Dendritic cell treated with granulocyte-macrophage colony-stimulating factor and Interleukin-4, amounts not matched to agents 40 ng/mL and 50 ng/mL, for 4 days (primary cell): ENCODE measurements around the gene APOM.

Experiments used
- H3K27ac Mint-ChIP-seq: one replicate; pipeline ENCODE4 v1.8.0; 2022; ENCODE audit warnings: mild to moderate bottlenecking, mixed read lengths
- H3K27me3 Mint-ChIP-seq: one replicate; pipeline ENCODE4 v1.8.0; 2022; ENCODE audit warnings: mild to moderate bottlenecking, mixed read lengths
- H3K36me3 Mint-ChIP-seq: one replicate; pipeline ENCODE4 v1.8.0; 2022; ENCODE audit warnings: low read depth, mixed read lengths
- H3K4me1 Mint-ChIP-seq: one replicate; pipeline ENCODE4 v1.8.0; 2022; ENCODE audit warnings: low read depth, mixed read lengths
- H3K4me3 Mint-ChIP-seq: one replicate; pipeline ENCODE4 v1.8.0; 2022; ENCODE audit warnings: mild to moderate bottlenecking, moderate library complexity, mixed read lengths
- H3K9me3 Mint-ChIP-seq: one replicate; pipeline ENCODE4 v1.8.0; 2022; ENCODE audit warnings: mixed read lengths
- intact Hi-C: fragments of 100-400 bp; cut with micrococcal nuclease; formaldehyde crosslinking; loops from one replicate; pipeline ENCODE4 v1.15.0; 2022

The APOM gene

GRCh38 chr6:31658158-31658688, 2.5 kb downstream of the APOM start:
- Mint-ChIP-seq H3K4me3 (peak overlapping the region; percentile 28), H3K27ac (peak overlapping the region; percentile 10), H3K36me3 (peaks cover 75% of the 10 kb centered on the region), H3K27me3 (no peaks in the 10 kb centered on the region), H3K9me3 (no peaks in the 10 kb centered on the region), H3K4me1 (peaks cover 70% of the 10 kb centered on the region)
- intact Hi-C loops: no loop called here

- Mint-ChIP-seq H3K27ac (peak overlapping the region; percentile 95), H3K4me1 (peaks cover 79% of the 10 kb centered on the region), H3K36me3 (peaks cover 84% of the 10 kb centered on the region), H3K9me3 (no peaks in the 10 kb centered on the region), H3K27me3 (no peaks in the 10 kb centered on the region), H3K4me3 (peak overlapping the region; percentile 83)
- intact Hi-C loops: no loop called here
Observed at GRCh38 chr6:31658983-31659648, 3.4 kb downstream of the APOM start.

- Mint-ChIP-seq H3K4me3 (peak overlapping the region; percentile 83), H3K9me3 (no peaks in the 10 kb centered on the region), H3K27me3 (no peaks in the 10 kb centered on the region), H3K36me3 (peaks cover 91% of the 10 kb centered on the region), H3K4me1 (peaks cover 86% of the 10 kb centered on the region), H3K27ac (peak overlapping the region; percentile 95)
- intact Hi-C loops: loop anchor here (1.0 kb wide), 1 partner anchor 8 kb away; the partner anchor contains the start of gene BAG6
Observed at GRCh38 chr6:31659649-31660380, 4.1 kb downstream of the APOM start.

- Mint-ChIP-seq H3K4me1 (peaks cover 82% of the 10 kb centered on the region), H3K27me3 (no peaks in the 10 kb centered on the region), H3K4me3 (peak within 1 kb of the TSS; percentile 83), H3K9me3 (no peaks in the 10 kb centered on the region), H3K27ac (peak within 1 kb of the TSS; percentile 95), H3K36me3 (peaks cover 86% of the 10 kb centered on the region)
- intact Hi-C loops: loop anchor here (1.0 kb wide), 1 partner anchor 8 kb away; the partner anchor contains the start of gene BAG6
Observed at GRCh38 chr6:31660381-31661261, 4.9 kb downstream of the APOM start, which contains the start of gene C6orf47. Gene C6orf47, minus strand, starts transcription at chr6:31660778. Its CDS starts 831 bp downstream, at chr6:31659947.

GRCh38 chr6:31661262-31662123, 5.8 kb downstream of the APOM start:
- peak overlapping the region; percentile 95 for H3K27ac Mint-ChIP-seq
- H3K27me3 Mint-ChIP-seq: no peaks in the 10 kb centered on the region
- peaks cover 74% of the 10 kb centered on the region for H3K4me1 Mint-ChIP-seq
- peak overlapping the region; percentile 83 for H3K4me3 Mint-ChIP-seq
- peaks cover 86% of the 10 kb centered on the region for H3K36me3 Mint-ChIP-seq
- intact Hi-C loops: no loop called here
- H3K9me3 Mint-ChIP-seq: no peaks in the 10 kb centered on the region

- intact Hi-C loops: no loop called here
- H3K4me3 Mint-ChIP-seq: no peak overlapping the region
- H3K27me3 Mint-ChIP-seq: no peaks in the 10 kb centered on the region
- H3K27ac Mint-ChIP-seq: peak overlapping the region; percentile 95
- peaks cover 75% of the 10 kb centered on the region for H3K4me1 Mint-ChIP-seq
- no peaks in the 10 kb centered on the region for H3K9me3 Mint-ChIP-seq
- H3K36me3 Mint-ChIP-seq: peaks cover 86% of the 10 kb centered on the region
Observed at GRCh38 chr6:31662124-31662723, 6.5 kb downstream of the APOM start.

GRCh38 chr6:31663126-31663960, 7.6 kb downstream of the APOM start:
- intact Hi-C loops: no loop called here
- H3K9me3 Mint-ChIP-seq: no peaks in the 10 kb centered on the region
- peaks cover 86% of the 10 kb centered on the region for H3K36me3 Mint-ChIP-seq

GRCh38 chr6:31663961-31664789, 8.5 kb downstream of the APOM start:
- intact Hi-C loops: no loop called here
- Mint-ChIP-seq H3K27ac (peak overlapping the region; percentile 95), H3K9me3 (no peaks in the 10 kb centered on the region), H3K27me3 (no peaks in the 10 kb centered on the region), H3K4me1 (peaks cover 75% of the 10 kb centered on the region), H3K4me3 (peak overlapping the region; percentile 94), H3K36me3 (peaks cover 86% of the 10 kb centered on the region)

More at GRCh38 chr6:31663126-31663960, 7.6 kb downstream of the APOM start:
- H3K27me3 Mint-ChIP-seq: no peaks in the 10 kb centered on the region
- H3K27ac Mint-ChIP-seq: peak overlapping the region; percentile 95
- peaks cover 75% of the 10 kb centered on the region for H3K4me1 Mint-ChIP-seq
- H3K4me3 Mint-ChIP-seq: peak overlapping the region; percentile 94

- Mint-ChIP-seq H3K9me3 (no peaks in the 10 kb centered on the region), H3K4me1 (peaks cover 74% of the 10 kb centered on the region), H3K4me3 (peak within 1 kb of the TSS; percentile 94), H3K27ac (peak within 1 kb of the TSS; percentile 95), H3K27me3 (no peaks in the 10 kb centered on the region), H3K36me3 (peaks cover 86% of the 10 kb centered on the region)
- intact Hi-C loops: loop anchor here (5.0 kb wide), 4 partner anchors 43 to 157 kb away; partner anchors contain the start of genes CLIC1, DDX39B and PRRC2A
Observed at GRCh38 chr6:31664790-31665500, 9.3 kb downstream of the APOM start, which contains the start of gene GPANK1. Gene GPANK1, minus strand, starts transcription at chr6:31664997. Its CDS starts 519 bp downstream, at chr6:31664478.

GRCh38 chr6:31665501-31666336, 10.0 kb downstream of the APOM start, which contains the start of gene CSNK2B:
Gene CSNK2B, plus strand, starts transcription at chr6:31666080. Its CDS starts 752 bp downstream, at chr6:31666832.
- peak within 1 kb of the TSS; percentile 94 for H3K4me3 Mint-ChIP-seq
- no peaks in the 10 kb centered on the region for H3K27me3 Mint-ChIP-seq
- H3K27ac Mint-ChIP-seq: peak within 1 kb of the TSS; percentile 95
- peaks cover 89% of the 10 kb centered on the region for H3K36me3 Mint-ChIP-seq
- intact Hi-C loops: loop anchor here (1.0 to 5.0 kb wide), 5 partner anchors 13 to 157 kb away; partner anchors contain the start of genes BAG6, CLIC1, DDX39B and PRRC2A
- peaks cover 73% of the 10 kb centered on the region for H3K4me1 Mint-ChIP-seq
- no peaks in the 10 kb centered on the region for H3K9me3 Mint-ChIP-seq
